Ectodermal cell (in vitro differentiated cells): Measurements from ENCODE around the gene FOLR2.

ENCODE experiments used
- H3K27ac ChIP-seq: 2 replicates; pipeline ENCODE4 v1.7.0; 2013; ENCODE audit warnings: mild to moderate bottlenecking, low read depth, low read length; ENCODE audit not compliant: insufficient read depth, poor library complexity, severe bottlenecking
- H3K27me3 ChIP-seq: 2 replicates; pipeline ENCODE4 v1.7.0; 2013; ENCODE audit warnings: mild to moderate bottlenecking, low read length; ENCODE audit not compliant: insufficient read depth, control insufficient read depth, poor library complexity, severe bottlenecking
- H3K36me3 ChIP-seq: one replicate; pipeline ENCODE4 v1.7.0; 2013; ENCODE audit warnings: low read length; ENCODE audit not compliant: control insufficient read depth, insufficient read depth
- H3K4me1 ChIP-seq: one replicate; pipeline ENCODE4 v1.7.0; 2013; ENCODE audit warnings: low read length; ENCODE audit not compliant: control insufficient read depth, insufficient read depth
- H3K4me3 ChIP-seq: 2 replicates; pipeline ENCODE4 v1.7.0; 2013; ENCODE audit warnings: low read depth, low read length, control low read depth; ENCODE audit not compliant: insufficient read depth
- H3K9me3 ChIP-seq: 2 replicates; pipeline ENCODE4 v1.7.0; 2013; ENCODE audit warnings: mild to moderate bottlenecking, low read length, moderate library complexity; ENCODE audit not compliant: control insufficient read depth
- WGBS, 2 experiments: methylation state at CpG; one replicate each; pipeline ENCODE4 v1.1.7; 2013; ENCODE audit warnings: missing lambda C conversion rate in 2 of 2; 5-methylcytosine and 5-hydroxymethylcytosine counted together

Gene FOLR2

GRCh38 chr11:72223615-72224563 lies 7.3 kb downstream of the FOLR2 start:
- Histone ChIP-seq H3K4me1 (peaks cover 25% of the 10 kb centered on the region), H3K27ac (peak overlapping the region; percentile 67)

DNA sequence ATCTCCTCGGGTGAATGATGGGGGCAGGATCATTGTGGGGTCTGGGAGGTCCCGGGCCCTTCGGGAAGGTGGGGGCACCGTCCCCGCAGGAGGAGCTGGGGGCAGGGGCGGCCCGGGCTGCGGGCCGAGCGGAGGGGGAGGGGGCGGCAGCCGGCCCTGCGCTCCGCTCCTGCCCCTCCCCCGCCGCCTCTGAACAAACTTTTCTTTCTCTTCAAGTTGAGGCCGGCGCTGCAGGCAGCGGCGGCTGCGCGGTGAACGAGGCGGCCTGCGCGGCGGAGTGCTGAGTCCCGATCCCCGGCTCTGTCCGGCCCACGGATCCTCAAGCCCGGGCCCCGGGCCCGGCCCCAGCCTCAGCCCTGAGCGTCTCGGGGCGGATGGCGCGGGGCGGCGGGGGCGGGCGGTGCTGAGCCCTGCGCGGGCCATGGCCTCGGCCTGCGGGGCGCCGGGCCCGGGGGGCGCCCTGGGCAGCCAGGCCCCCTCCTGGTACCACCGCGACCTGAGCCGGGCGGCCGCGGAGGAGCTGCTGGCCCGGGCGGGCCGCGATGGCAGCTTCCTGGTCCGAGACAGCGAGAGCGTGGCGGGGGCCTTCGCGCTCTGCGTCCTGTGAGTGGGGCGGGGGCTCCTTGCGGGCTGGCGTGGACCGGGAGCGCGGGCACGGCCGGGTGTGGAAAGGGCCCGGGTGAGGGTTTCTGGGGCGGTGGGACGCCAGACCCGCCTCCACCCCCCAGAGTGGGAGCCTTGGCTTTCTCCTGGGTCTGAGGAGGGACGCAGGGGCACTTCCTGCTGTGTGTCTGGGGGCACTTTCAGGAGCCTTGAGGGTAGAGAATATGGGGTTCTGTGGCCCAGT lies 8.2 kb downstream of the FOLR2 start, which contains the start of gene INPPL1:
Gene INPPL1, plus strand, starts transcription at position 204 of the 847 bp plus-strand sequence. Its CDS starts 218 bp downstream, at position 422.
- no peaks in the 10 kb centered on the region for H3K9me3 ChIP-seq
- H3K27ac ChIP-seq: peak within 1 kb of the TSS; percentile 67
- H3K36me3 ChIP-seq: peaks cover 11% of the 10 kb centered on the region
- peak within 1 kb of the TSS; percentile 80 for H3K4me3 ChIP-seq
- WGBS, 2 experiments: 0% methylated on average over 81 of the region's 81 CpGs
- H3K4me1 ChIP-seq: peaks cover 25% of the 10 kb centered on the region
- no peaks in the 10 kb centered on the region for H3K27me3 ChIP-seq

More at GRCh38 chr11:72223615-72224563, 7.3 kb downstream of the FOLR2 start:
- Histone ChIP-seq H3K27me3 (no peaks in the 10 kb centered on the region), H3K4me3 (peak overlapping the region; percentile 80), H3K9me3 (no peaks in the 10 kb centered on the region), H3K36me3 (peaks cover 5% of the 10 kb centered on the region)
- 0 to 1% methylated on average over 84 of the region's 84 CpGs for WGBS, 2 experiments

GRCh38 chr11:72225411-72225951 lies 8.9 kb downstream of the FOLR2 start:
- WGBS, 2 experiments: 8 to 11% methylated on average over 11 of the region's 11 CpGs
- Histone ChIP-seq H3K36me3 (peaks cover 18% of the 10 kb centered on the region), H3K27ac (no peak overlapping the region), H3K4me1 (peaks cover 25% of the 10 kb centered on the region), H3K9me3 (no peaks in the 10 kb centered on the region), H3K4me3 (peak overlapping the region; percentile 80), H3K27me3 (no peaks in the 10 kb centered on the region)

GRCh38 chr11:72226701-72227100 lies 10.1 kb downstream of the FOLR2 start:
- WGBS, 2 experiments: 92% methylated on average over 5 of the region's 5 CpGs
- Histone ChIP-seq H3K36me3 (peaks cover 29% of the 10 kb centered on the region), H3K4me3 (no peak overlapping the region)

DNA sequence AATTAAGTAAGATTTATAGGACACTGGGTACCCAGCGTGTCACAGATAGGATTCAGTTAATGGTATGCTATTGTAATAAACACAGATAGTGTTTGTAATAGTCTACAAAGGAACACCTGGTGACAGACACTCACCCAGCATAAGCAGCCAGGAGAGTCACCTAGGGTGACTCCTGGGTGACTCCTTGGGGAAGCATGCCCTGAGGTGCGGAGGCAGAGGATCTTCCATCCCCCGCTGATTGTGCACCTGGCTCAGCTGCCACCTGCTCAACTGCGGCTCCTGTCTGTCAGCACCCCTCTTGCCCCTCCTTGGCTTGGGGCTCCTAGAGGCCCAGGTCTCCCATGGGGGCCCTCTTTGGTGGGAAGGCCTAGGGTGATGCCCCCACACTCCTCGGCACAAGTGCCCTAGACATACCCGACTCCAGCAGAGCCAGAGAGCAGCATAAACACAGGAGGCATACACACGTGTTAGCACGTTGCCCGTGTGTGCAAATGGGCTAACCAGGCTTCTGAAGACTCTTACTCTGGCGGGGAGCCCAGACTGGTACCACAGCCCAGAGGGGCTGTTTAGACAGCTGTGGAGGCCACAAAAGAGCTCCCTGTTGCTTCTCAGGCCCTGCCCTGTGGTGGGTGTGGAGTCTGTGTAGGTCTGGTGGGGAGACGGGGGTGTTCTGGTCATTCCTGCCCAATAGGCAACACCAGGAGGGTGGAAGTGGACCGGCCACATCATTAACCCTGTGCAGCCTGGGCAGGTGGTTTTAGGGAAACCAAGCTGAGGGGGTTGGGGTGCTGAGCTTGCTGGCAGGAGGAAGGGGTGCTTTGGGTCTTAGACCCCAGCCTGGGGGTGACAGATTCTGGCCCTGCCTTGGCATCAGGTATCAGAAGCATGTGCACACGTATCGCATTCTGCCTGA lies 11.0 kb downstream of the FOLR2 start:
- H3K27me3 ChIP-seq: no peaks in the 10 kb centered on the region
- peaks cover 32% of the 10 kb centered on the region for H3K36me3 ChIP-seq
- H3K4me3 ChIP-seq: no peak overlapping the region
- H3K9me3 ChIP-seq: no peaks in the 10 kb centered on the region
- peaks cover 20% of the 10 kb centered on the region for H3K4me1 ChIP-seq
- WGBS, 2 experiments: 88 to 91% methylated on average over 14 of the region's 14 CpGs
- no peak overlapping the region for H3K27ac ChIP-seq

More at GRCh38 chr11:72226701-72227100, 10.1 kb downstream of the FOLR2 start:
- Histone ChIP-seq H3K27ac (no peak overlapping the region), H3K9me3 (no peaks in the 10 kb centered on the region), H3K4me1 (peaks cover 25% of the 10 kb centered on the region), H3K27me3 (no peaks in the 10 kb centered on the region)

GRCh38 chr11:72228229-72228843 lies 11.7 kb downstream of the FOLR2 start:
- 90 to 94% methylated on average over 16 of the region's 16 CpGs for WGBS, 2 experiments
- Histone ChIP-seq H3K36me3 (peaks cover 37% of the 10 kb centered on the region), H3K4me3 (no peak overlapping the region), H3K4me1 (peaks cover 17% of the 10 kb centered on the region), H3K9me3 (no peaks in the 10 kb centered on the region), H3K27me3 (no peaks in the 10 kb centered on the region), H3K27ac (no peak overlapping the region)

- Histone ChIP-seq H3K27ac (no peak overlapping the region), H3K27me3 (no peaks in the 10 kb centered on the region), H3K9me3 (no peaks in the 10 kb centered on the region), H3K36me3 (peaks cover 40% of the 10 kb centered on the region), H3K4me3 (no peak overlapping the region), H3K4me1 (peaks cover 17% of the 10 kb centered on the region)
- 92 to 94% methylated on average over 7 of the region's 7 CpGs for WGBS, 2 experiments
Measured at GRCh38 chr11:72228844-72229231, 12.2 kb downstream of the FOLR2 start.

GRCh38 chr11:72229336-72229924 lies 12.8 kb downstream of the FOLR2 start:
- WGBS, 2 experiments: 96 to 97% methylated on average over 8 of the region's 8 CpGs
- Histone ChIP-seq H3K27ac (no peak overlapping the region), H3K4me1 (peaks cover 17% of the 10 kb centered on the region), H3K9me3 (no peaks in the 10 kb centered on the region), H3K4me3 (no peak overlapping the region), H3K36me3 (peaks cover 46% of the 10 kb centered on the region), H3K27me3 (no peaks in the 10 kb centered on the region)
